CD4-positive, alpha-beta T cell (primary cell): Measurements from ENCODE around the gene F2RL1. TPM values are rescaled to one million over a fixed set of nuclear protein-coding genes. Genes with fewer than 3 reads are reported as not detected.

ENCODE experiments used
- ATAC-seq: fragments of 200-7000 bp; cut with Tn5 transposase; one replicate; pipeline ENCODE4 v1.10.0; 2022; ENCODE audit warnings: mild to moderate bottlenecking; ENCODE audit not compliant: poor library complexity
- CTCF ChIA-PET: fragments of 350-600 bp; sonication (Branson Sonifier 250); formaldehyde crosslinking; loops from one replicate; lab custom pipeline; 2021; ENCODE audit warnings: antibody characterized with exemption, inconsistent platforms; lab: Charles Lee
- POLR2A ChIA-PET: fragments of 350-600 bp; sonication (Branson Sonifier 250); formaldehyde crosslinking; loops from one replicate; lab custom pipeline; 2021; ENCODE audit warnings: antibody characterized with exemption, inconsistent platforms; lab: Charles Lee
- DNase-seq, 14 experiments: peaks; one replicate each; pipeline ENCODE4 v3.0.0-alpha.2; 2013 to 2020; ENCODE audit warnings: mixed read lengths in 2 of 14
- H3K27ac ChIP-seq, 2 donors: one replicate each; pipeline versions ENCODE4 v1.5.1 to v1.7.0; 2013; ENCODE audit warnings: low read length in 2 of 2, low read depth in 1 of 2, mild to moderate bottlenecking in 1 of 2
- H3K27me3 ChIP-seq, 2 experiments: 1 replicate in 1 of 2; 2 replicates in 1 of 2; pipeline versions ENCODE4 v1.6.1 to v1.7.0; 2013; ENCODE audit warnings: low read length in 2 of 2, control low read depth in 1 of 2, mild to moderate bottlenecking in 1 of 2, moderate library complexity in 1 of 2; ENCODE audit not compliant: insufficient read depth in 2 of 2, control insufficient read depth in 1 of 2
- H3K36me3 ChIP-seq: one replicate; pipeline ENCODE4 v1.6.1; 2013; ENCODE audit warnings: low read length, control low read depth; ENCODE audit not compliant: insufficient read depth
- H3K4me1 ChIP-seq: one replicate; pipeline ENCODE4 v1.6.1; 2013; ENCODE audit warnings: low read length, control low read depth; ENCODE audit not compliant: insufficient read depth
- H3K4me3 ChIP-seq: one replicate; pipeline ENCODE4 v1.5.1; 2013; ENCODE audit warnings: mild to moderate bottlenecking, low read length, moderate library complexity
- H3K9me3 ChIP-seq, 2 experiments: 1 replicate in 1 of 2; 2 replicates in 1 of 2; pipeline versions ENCODE4 v1.6.1 to v1.7.0; 2013; ENCODE audit warnings: low read length in 2 of 2, mild to moderate bottlenecking in 2 of 2, control low read depth in 1 of 2, moderate library complexity in 1 of 2; ENCODE audit not compliant: control insufficient read depth in 1 of 2, insufficient read depth in 1 of 2
- H3K27ac Mint-ChIP-seq: one replicate; pipeline ENCODE4 v1.8.0; 2020; ENCODE audit warnings: mixed read lengths
- H3K27me3 Mint-ChIP-seq: one replicate; pipeline ENCODE4 v1.8.0; 2021; ENCODE audit warnings: mixed read lengths
- H3K36me3 Mint-ChIP-seq: one replicate; pipeline ENCODE4 v1.8.0; 2021; ENCODE audit warnings: low read depth, mixed read lengths
- H3K4me1 Mint-ChIP-seq: one replicate; pipeline ENCODE4 v1.8.0; 2021; ENCODE audit warnings: low read depth, mixed read lengths
- H3K4me3 Mint-ChIP-seq: one replicate; pipeline ENCODE4 v1.8.0; 2020; ENCODE audit warnings: mild to moderate bottlenecking, mixed read lengths
- H3K9me3 Mint-ChIP-seq: one replicate; pipeline ENCODE4 v1.8.0; 2020; ENCODE audit warnings: mixed read lengths
- intact Hi-C, 2 experiments: fragments of 100-400 bp; cut with DNase I in 1 of 2; cut with micrococcal nuclease in 1 of 2; formaldehyde crosslinking; loops; one replicate each; pipeline versions ENCODE4 v1.15.1 to v1.9.0; 2023 to 2025; cut with DNase I, micrococcal nuclease
- total RNA-seq, 174 experiments: library from RNA in 2 of 174; stranded (reverse) in 2 of 174; gene quantifications; one replicate each; pipeline ENCODE4 v1.2.3 and lab custom pipeline; 2021 to 2026
- TF ChIP-seq, protein P1 (sequence below): fragments of 200-600 bp; IDR thresholded peaks from one replicate; pipeline ENCODE4 v1.8.0; 2022; ENCODE audit warnings: antibody characterized with exemption, mild to moderate bottlenecking

The F2RL1 gene
- total RNA-seq, 2 experiments from 2014 or later = 1.7 to 2.1 TPM

DNA sequence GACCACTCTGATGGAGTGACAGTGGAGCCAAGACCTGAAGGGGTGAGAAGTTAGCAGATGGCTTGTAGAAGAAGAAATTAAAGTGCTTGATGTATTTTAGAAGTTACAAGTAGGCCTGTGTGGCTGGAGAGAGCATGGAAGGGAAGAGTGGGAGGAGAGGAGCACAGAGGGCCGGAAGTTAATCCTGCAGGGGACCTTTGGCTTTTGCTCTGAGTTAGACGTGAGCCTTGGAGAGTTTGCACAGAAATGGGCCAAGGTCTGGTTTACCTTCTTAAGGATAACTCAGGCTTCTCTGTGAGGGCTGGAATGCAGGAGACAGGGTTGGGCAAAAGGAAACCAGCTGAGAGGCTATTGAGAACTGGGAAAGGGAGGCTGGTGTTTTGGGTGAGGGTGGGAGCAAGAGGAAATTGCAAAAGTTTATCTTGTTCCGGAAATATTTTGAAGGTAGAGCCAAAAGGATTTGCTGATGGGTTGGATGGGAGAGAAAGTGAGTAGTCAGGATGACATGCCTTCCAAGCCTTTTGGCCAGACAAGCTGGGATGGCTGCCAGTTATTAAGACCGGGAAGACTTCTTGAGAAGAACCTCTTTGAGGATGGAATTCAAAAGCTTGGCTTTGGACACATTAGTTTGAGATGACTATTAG is 17.5 kb upstream of the F2RL1 start:
- TF ChIP-seq, protein P1, sequence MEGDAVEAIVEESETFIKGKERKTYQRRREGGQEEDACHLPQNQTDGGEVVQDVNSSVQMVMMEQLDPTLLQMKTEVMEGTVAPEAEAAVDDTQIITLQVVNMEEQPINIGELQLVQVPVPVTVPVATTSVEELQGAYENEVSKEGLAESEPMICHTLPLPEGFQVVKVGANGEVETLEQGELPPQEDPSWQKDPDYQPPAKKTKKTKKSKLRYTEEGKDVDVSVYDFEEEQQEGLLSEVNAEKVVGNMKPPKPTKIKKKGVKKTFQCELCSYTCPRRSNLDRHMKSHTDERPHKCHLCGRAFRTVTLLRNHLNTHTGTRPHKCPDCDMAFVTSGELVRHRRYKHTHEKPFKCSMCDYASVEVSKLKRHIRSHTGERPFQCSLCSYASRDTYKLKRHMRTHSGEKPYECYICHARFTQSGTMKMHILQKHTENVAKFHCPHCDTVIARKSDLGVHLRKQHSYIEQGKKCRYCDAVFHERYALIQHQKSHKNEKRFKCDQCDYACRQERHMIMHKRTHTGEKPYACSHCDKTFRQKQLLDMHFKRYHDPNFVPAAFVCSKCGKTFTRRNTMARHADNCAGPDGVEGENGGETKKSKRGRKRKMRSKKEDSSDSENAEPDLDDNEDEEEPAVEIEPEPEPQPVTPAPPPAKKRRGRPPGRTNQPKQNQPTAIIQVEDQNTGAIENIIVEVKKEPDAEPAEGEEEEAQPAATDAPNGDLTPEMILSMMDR = no peak

DNA sequence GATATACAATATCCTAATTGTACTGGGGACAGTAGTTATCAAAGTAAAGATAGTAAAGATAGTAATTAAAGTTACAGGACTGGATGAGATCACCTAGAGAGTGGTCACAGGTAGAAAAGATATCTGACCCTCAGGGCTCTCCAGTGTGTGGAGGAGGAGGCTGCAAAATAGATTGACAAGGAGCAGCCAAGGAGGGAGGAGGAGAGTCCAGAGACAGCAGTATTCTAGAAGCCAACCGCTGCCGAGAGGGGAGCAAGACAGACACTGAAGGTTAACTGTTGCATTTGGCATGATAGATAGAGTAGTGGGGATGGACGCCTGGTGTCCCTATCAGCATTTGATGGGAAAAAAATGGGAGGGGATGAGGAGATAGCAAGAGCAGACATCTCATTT is 17.0 kb upstream of the F2RL1 start:
- POLR2A ChIA-PET = no interaction called here
- Histone ChIP-seq H3K9me3 (no peaks in the 10 kb centered on the region), H3K27me3 (no peaks in the 10 kb centered on the region), H3K4me1 (no peaks in the 10 kb centered on the region), H3K27ac (no peak overlapping the region), H3K36me3 (no peaks in the 10 kb centered on the region), H3K4me3 (no peak overlapping the region)
- no peaks in the 10 kb centered on the region for H3K27me3 Mint-ChIP-seq
- no peaks in the 10 kb centered on the region for H3K36me3 Mint-ChIP-seq
- H3K4me1 Mint-ChIP-seq = no peaks in the 10 kb centered on the region
- intact Hi-C loops = no loop called here
- H3K27ac Mint-ChIP-seq = no peak overlapping the region
- TF ChIP-seq, protein P1 = no peak
- DNase-seq (no peak), ATAC-seq (no peak)
- H3K9me3 Mint-ChIP-seq = no peaks in the 10 kb centered on the region
- H3K4me3 Mint-ChIP-seq = no peak overlapping the region
- CTCF ChIA-PET = no interaction called here

More for the DNA sequence above, 17.5 kb upstream of the F2RL1 start:
- Mint-ChIP-seq H3K4me1 (no peaks in the 10 kb centered on the region), H3K4me3 (no peak overlapping the region), H3K27ac (no peak overlapping the region), H3K27me3 (no peaks in the 10 kb centered on the region), H3K36me3 (no peaks in the 10 kb centered on the region), H3K9me3 (no peaks in the 10 kb centered on the region)
- Histone ChIP-seq H3K4me1 (no peaks in the 10 kb centered on the region), H3K9me3 (no peaks in the 10 kb centered on the region), H3K36me3 (no peaks in the 10 kb centered on the region), H3K27ac (no peak overlapping the region), H3K27me3 (no peaks in the 10 kb centered on the region), H3K4me3 (no peak overlapping the region)
- ChIA-PET CTCF (no interaction called here), POLR2A (no interaction called here)
- intact Hi-C loops = no loop called here
- DNase-seq (no peak), ATAC-seq (no peak)

DNA sequence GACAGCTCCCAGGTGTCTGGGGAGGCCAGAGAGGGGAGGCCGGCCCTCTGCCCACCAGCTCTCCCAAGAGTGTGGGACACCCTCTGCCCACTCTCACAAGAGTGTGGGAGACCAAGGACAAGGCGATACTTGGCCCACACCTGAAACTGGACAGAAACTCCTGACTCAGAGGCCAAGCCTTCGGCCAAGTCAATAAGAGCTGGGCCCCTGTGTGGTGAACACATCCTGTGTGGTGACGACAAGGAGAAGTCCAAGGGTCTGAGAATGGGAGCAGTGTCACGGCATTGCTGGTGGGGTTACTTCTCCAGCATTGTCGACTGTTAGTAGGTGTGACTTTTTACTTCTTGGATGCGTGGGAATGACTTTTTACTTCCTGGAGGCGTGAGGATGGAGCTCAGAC is 14.6 kb upstream of the F2RL1 start:
- Histone ChIP-seq H3K4me3 (no peak overlapping the region), H3K36me3 (no peaks in the 10 kb centered on the region), H3K9me3 (no peaks in the 10 kb centered on the region), H3K27ac (no peak overlapping the region), H3K27me3 (no peaks in the 10 kb centered on the region), H3K4me1 (no peaks in the 10 kb centered on the region)
- Mint-ChIP-seq H3K36me3 (no peaks in the 10 kb centered on the region), H3K9me3 (no peaks in the 10 kb centered on the region), H3K27ac (no peak overlapping the region), H3K27me3 (no peaks in the 10 kb centered on the region), H3K4me3 (no peak overlapping the region), H3K4me1 (no peaks in the 10 kb centered on the region)
- intact Hi-C loops = no loop called here
- CTCF ChIA-PET = no interaction called here
- ATAC-seq (no peak), DNase-seq (no peak)
- POLR2A ChIA-PET = no interaction called here
- TF ChIP-seq, protein P1 = no peak
